Activated CD4-positive, CD25-positive, alpha-beta regulatory T cell treated with anti-CD3 and anti-CD28 coated beads, Interleukin-2, amount 50 U/mL, for 16 hours (primary cell): ENCODE measurements around the gene TRAPPC1.
A peak's percentile ranks its signal among the peaks of the same experiment; 100 is the strongest.

Experiments used
- DNase-seq: peaks from one replicate; pipeline ENCODE4 v3.0.0-alpha.2; 2020; ENCODE audit warnings: low read depth, low spot score

Gene TRAPPC1

DNA sequence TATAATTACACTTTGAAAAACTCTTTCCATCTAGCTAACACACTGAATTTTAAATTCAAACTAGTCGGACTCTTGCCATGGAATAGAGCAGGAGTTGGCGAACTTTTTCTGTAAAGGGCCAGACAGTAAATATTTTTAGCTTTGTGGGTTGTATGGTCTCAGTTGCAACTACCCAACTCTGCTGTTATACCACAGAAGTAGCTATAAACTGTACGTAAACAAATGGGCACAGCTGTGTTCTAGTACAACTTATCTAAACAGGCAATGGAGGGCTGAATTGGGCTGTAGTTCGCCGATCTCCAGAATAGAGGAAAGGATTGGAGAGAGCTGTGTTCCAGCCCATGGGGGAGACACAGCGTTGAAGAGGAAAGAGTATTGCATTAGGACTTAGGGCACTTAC, 9.0 kb upstream of the TRAPPC1 start:
- no peak for DNase-seq

DNA sequence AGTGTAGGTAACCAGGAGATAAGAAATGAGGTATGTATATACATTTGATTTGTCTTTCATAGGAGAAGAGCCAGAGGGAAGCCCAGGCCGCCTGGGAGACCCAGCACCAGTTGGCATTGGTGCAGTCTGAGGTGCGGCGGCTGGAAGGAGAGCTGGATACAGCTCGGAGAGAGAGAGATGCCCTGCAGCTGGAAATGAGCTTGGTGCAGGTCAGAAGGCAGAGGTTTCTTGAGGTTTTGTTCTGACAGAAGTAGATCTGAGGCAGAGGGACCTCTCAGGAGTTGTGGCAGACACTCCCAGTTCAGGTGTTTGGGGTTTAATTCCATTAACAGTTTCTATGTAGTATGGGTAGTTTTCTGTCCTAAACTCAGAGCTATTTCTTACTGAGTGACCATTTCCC, 8.3 kb upstream of the TRAPPC1 start:
- DNase-seq: no peak

DNA sequence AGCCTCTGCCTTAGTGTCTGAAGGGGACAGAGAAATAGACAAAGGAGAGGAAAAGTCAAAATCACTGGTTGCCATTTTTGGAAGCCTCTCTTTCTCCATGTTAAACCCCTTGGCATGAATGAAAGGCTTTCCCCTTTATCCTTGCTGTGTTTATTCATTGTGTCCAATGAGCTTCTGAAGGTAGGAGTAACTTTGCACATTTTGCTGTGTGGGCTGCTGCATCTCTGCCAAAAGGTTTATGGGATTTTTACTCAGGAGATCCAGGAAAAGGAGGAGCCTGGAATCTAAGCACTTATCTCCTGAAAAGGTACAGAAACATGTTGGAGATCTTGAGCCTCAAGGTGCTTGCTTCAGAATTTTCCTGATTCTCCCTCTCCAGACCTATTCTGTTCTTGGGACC, 4.1 kb upstream of the TRAPPC1 start:
- DNase-seq: no peak

DNA sequence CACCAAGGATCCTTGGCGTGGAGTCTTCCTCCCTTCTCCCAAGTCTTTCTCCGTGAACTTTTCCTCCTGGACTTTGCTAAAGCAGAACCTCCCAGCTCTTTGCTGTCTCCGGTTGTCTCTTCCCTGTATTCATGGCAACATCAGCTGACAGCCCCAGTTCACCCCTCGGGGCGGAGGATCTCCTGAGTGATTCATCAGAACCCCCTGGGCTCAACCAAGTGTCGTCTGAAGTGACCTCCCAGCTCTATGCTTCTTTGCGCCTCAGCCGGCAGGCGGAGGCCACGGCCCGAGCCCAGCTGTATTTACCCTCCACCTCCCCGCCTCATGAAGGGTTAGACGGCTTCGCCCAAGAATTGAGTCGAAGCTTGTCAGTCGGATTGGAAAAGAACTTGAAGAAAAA, 1.2 kb upstream of the TRAPPC1 start:
- DNase-seq: no peak

DNA sequence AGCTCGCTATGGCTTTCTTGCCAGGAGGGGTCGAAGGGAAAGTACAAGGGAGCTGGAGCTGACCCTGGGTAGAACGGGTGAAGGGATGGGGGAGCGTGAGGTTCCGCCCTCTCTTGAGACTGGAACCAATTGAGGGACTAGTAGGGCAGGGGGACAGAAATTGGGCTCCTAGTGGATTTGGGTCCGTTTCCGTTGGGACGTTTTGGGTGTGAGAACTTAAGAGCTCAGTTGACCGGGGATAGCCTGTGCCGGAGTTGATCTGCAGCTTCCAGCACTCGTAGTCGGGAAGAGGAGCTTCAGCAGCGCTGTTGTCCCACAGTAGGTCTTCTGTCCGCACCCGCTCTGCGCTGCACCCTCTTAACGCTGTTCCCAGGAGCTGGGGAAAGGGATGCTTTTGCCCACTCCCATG, 741 bp upstream of the TRAPPC1 start:
- DNase-seq: no peak

DNA sequence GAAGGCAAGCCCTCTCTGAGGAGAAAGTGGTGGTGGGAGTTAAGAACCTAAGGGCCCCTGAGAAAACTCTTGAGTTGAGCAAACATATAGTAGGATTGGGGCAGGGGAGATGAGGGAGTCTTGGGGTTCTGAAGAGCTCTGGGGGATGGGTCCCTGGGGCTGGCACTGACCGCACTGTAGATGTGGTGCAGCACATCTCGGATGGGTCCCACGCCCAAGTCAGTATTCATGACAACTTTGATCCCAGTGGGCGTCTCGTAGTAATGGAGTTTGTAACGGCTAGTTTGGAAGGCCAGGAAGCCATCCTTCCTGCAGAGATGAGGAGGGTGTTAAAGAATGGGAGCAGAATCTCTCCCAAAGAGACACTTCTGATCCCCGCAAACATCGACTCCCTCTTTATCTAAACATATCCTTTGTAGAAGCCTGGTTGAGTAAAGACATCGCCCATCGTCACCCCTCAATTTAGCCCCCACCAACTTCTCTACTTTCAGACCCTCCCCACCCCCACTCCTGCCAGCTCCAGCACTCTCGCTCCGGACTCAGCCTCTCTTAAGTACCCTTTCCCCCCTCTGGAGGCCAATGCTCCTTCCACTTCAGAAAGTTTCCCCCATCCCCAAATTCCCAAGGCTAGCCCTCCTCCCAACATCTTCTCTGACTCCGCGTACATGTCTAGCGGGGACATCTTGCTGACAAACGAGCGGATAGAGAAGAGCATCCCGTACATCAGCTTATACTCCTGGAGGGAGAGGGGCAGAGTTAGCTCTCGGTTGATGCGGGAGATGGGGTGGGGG, 710 bp downstream of the TRAPPC1 start:
- no peak for DNase-seq

DNA sequence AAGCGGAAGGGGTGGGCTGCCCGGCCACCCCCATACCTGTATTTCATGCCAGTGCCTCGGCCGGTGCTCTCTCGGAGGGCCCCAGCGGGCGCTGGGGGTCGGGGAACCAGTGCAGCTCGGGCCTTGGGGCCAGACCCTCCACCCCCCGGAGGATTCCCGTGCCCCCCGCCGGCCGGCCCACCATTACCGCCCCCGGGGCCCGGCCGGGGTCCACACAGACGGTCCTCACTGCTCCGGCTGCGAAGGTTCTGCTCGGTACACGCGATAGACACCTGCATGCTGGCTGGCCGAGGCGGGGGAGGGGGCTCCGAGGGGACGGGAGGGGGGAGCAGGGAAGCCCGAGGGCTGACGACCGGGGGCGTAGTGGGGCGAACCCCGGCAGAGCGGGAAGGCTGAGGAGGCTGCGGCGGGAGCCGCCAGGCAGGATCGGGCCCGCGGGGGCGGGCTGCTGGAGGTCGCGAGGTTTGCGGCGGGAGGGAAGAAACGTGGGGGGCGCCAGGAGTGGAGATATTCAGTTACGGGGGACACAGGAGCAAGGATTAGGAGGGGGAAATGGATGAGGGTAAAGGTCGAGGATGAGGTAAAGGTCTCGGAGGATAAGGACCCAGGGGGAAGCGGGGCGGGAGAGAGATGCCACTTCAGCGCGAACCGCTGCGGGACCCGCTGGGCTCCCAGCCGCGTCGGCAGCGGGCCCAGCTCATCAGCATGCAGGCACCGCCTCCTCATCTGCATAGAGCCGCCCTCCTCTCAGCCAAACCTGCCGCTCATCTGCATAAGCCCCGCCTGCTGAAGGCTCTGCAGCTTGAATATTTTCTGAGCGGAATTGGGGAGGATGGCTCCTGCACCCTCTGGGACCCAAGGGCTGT, 2.4 kb downstream of the TRAPPC1 start, which contains the start of gene KCNAB3:
Gene KCNAB3, minus strand, starts transcription at position 699 of the 866 bp plus-strand sequence. Its CDS starts 421 bp downstream, at position 278.
- DNase-seq: no peak

DNA sequence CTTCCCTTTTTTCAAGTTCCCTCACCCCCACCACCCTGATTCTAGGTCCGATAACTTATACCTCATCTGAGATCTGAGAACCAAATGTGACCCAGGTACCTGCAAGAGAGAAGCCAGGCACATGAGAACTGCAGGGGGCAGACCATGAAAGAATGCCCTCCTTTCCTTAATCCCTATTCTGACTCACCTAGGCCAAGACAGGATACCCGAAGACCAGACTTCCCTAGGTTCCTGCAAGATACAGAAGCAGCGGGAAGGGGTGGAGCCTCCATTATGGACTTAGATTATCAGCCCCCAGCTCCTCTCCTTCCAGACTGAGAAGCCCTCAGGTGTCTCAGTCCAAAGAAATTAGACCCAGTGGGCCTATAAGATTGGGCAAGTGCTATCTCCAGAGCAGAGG, 4.2 kb downstream of the TRAPPC1 start:
- no peak for DNase-seq

DNA sequence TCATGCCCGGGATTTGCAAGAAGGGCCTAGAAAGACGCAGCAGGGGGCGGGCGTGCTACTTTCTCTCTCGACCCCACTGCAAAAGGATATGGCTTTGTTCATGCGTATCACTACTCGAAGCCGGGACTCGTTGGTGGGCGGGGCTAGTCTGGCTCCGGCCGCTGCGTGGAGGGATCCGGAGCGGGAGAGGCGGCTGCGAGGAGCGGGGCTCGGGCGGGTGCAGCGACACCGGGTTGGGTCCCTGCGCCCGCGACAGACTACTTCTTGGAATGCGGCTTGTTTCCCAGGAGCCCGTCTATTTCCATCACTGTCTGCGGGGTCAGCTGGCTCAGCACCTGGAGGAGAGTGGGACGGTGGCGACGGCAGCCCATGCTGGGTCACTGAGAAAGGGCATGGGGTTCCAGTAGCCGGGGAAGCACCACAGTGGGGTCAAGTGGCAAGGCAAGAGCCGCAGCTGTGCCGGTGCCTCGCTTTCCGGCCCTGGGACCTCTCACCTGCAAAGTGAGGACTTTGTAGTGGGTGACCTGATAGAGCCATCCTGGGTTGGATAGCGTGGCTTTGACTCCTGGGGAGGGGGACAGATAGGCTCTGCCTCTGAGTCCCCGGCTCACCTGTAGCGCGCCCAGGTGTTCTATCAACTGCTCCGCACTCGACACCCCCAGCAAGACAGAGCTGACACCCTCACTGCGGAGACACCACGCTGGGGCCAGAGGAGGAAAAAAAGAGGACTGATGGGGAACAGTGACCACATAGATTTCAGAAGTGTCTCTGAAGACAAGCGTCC, 8.7 kb downstream of the TRAPPC1 start:
- peak; percentile 72 for DNase-seq

DNA sequence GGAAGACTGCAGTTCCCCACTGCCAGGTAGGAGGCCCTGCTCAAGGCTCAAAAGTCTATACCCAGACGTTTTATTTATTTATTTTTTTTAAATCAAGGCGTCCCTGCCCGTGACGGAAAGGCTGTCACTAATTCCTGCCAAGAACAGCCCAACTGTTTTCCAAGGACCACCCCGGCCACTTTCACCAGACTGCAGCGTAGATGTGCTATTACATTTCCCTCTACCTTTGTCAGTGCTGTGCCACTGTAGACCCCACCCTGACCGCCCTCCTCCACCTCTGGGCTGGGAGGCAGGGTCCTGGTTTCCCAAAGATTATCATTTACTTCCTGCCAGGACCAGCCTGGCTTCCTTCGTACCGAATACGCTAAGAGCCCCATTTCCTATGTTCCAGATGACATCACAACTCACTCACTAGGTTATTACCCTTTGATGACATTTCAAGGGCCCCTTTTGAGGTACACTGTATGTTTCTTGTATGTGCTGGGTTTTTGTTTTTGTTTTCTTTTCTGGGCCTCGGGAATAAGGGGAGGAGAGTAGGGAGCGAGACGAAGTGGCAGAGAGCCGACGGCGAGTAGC, 9.4 kb downstream of the TRAPPC1 start:
- DNase-seq: no peak

DNA sequence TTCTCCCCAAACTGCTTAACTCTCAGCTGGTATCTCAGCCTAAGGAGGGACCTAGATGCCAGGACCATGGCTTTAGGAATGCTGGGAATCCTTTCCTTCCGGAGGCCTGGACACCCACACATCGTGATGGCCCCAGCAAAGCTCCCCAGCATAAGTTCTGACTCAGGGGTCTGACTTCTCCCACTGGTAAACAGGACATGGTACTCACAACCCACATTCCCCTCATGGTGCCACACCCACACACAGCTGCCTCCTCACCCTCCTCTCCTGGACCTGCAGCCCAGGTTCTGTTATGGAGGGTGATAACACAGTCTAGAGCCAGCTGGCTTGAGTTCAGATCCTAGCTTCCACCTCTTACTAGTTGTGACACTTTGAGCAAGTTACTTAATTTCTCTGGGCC, 14.9 kb downstream of the TRAPPC1 start:
- DNase-seq: no peak

DNA sequence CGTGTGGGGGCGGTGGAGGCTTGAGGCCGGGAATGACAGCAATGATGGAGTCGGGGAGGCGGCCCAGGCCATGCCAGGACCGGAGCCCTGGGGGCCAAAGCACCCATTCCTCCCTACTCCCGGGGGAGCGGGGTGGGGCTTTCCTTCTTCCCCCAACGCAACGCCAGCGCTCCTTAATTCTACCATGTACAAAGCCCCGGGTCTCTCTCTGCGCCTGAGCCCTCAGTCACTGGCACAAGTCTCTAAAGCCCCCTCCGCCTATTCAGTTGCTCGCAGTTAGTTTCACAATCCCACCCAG, 15.4 kb downstream of the TRAPPC1 start:
- DNase-seq: no peak

DNA sequence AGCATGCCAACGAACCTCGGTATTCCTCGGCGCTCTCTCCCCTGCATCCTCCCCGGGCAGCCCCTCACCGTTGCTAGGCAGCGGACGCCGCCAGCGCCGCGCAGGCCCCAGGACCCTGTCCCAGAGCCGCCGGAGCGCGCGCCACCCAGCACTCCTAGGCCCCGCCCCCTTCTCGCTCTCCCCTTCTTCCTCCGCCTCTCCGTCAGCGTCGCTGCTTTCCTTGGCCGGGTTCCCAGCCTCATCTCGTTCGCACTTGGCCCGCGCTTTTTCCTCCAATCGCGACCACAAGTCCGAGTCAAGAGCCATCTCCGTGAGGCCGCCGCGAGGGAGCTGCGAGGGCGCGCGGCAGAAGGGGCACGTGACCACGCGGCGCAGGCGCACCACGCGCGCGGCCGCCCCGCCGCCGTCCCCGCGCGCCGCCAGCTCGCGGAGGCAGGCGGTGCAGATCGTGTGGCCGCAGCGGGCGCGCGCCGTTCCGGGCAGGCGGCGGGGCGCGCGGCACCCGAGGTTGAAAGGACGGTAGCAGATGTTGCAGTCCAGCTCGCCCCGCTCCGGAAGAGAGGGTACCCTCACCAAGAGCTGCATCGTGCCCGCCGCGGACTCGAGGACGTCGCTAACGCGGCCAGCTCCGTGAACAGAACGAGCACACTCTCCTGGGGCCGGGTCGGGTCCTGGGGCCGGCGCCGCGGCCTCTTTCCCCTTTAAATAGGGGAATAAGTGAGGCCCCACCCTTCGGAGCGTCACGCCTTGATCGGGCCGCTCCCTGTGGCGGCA, 15.9 kb downstream of the TRAPPC1 start, which contains the start of gene RNF227:
Gene RNF227, minus strand, starts transcription at position 679 of the 774 bp plus-strand sequence. Its CDS starts 94 bp downstream, at position 585.
- DNase-seq: peak; percentile 58

DNA sequence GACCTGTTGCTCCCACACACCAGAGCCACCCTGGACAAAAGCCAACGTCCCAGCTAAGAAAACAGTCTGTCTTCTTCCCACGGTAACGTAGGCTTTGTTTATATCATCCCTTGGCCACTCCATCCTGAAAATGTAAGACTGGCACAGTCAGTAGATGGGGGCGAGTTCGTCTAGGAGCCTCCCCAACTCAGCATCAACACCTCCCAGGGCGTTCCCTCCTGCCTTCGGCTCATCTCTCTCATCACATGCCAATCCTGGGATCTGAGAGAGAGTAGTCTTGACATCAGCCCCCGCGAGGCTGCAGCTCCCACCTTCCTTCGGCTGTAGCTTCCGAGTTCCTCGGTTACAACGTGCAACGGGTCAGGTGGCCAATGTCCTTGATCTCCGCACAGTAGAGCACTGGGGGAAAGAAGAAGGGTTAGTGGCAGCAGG, 16.6 kb downstream of the TRAPPC1 start:
- DNase-seq: no peak

DNA sequence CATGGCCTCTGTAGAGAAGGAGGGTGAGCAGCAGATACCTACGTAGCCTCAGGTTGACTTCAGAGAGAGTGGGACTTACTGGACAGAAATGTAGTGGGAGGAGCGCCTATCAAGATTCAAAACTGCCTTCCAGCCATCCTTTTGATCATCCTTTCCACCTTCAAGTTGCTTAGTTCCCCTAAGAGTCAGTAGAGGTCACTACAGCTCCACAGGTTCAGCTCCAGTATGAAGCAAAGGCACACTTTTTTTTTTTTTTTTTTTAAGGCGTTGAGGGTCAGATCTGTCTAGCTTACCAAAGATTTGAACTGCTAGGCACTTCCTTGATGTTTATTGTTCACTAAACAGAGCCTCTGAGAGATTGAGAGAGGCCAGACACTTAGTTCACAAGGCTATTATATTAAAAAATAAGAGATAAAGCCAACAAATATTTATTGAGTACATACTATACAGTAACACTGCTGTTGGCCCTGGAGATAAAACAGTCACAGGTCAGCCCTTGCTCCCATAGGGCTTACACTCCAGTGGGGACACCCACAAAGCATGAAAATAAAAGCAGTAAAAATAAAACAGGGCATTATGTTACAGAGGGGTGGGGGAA, 18.7 kb downstream of the TRAPPC1 start:
- DNase-seq: no peak

DNA sequence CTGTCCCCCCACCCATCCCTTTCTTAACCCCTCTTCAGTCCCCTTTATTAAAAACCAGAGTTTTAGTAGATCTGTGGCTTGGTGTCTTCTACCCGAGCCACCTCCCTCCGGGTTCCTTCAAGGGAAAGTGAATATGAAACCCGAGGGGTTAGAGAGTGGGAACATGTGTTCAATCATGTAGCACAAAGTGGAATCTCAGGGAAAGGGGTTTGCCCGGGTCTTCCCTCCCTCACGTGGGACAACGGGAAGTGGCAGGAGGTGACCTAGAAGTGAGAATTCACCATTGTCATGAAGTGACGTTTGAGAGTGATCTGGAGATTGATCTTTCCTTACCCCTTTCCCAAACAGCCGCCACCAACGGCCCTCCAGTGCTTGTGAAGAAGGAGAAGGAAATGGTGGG, 20.6 kb downstream of the TRAPPC1 start:
- no peak for DNase-seq

DNA sequence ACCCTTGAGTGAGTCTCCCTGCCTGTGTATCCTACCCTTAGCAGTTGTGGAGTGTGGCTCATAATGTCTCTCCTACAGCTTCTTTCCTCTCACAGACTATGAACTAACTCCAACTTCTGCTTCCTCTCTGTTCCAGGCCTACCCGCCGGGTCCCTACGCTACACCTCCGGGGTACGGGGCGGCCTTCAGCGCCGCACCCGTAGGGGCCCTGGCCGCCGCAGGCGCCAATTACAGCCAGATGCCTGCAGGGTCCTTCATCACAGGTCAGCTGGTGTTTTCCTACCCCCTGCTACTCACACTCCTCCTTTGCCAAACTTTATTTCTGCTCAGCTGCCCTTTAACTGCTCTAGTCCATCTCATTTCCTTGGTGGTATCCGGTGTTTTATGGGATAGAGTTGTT, 21.0 kb downstream of the TRAPPC1 start:
- no peak for DNase-seq

DNA sequence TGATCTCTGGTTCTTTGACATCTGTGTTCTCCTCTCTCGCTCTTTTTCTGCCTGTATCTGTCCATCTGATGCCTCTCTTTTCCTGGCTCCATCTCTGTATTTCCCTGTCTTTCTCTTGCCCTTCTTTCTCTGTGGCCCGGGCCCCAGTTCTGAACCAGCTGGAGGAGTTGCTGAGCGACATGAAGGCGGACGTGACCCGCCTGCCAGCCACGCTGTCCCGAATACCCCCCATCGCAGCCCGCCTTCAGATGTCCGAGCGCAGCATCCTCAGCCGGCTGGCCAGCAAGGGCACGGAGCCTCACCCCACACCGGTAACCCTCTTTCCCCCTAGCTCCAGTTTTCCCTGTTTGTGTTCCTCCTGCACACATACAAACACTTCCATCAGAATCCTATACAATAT, 21.5 kb downstream of the TRAPPC1 start:
- DNase-seq: no peak

DNA sequence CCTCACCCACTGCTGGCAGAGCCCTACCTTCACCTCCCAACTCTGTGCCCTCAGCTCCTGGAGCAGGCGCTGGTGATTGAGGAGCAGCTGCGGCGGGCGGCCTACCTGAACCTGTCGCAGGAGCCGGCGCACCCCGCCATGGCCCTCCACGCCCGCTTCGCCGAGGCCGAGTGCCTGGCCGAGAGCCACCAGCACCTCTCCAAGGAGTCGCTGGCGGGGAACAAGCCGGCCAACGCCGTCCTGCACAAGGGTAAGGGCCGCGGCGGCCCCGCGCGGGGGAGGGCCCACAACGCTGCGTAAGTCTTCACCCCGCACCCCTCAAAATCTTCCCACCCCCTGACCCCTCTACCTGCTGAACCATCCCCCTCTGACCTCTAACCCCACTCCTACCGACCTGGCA, 22.7 kb downstream of the TRAPPC1 start:
- DNase-seq: no peak
